ENCODE results near the gene GPR35. TPM values are rescaled to one million over a fixed set of nuclear protein-coding genes. Genes with fewer than 3 reads are reported as not detected.

The GPR35 gene
- polyA plus RNA-seq, 1 of the 3 experiments (the other 2 are of a cell fraction) = 1.2 TPM

DNA sequence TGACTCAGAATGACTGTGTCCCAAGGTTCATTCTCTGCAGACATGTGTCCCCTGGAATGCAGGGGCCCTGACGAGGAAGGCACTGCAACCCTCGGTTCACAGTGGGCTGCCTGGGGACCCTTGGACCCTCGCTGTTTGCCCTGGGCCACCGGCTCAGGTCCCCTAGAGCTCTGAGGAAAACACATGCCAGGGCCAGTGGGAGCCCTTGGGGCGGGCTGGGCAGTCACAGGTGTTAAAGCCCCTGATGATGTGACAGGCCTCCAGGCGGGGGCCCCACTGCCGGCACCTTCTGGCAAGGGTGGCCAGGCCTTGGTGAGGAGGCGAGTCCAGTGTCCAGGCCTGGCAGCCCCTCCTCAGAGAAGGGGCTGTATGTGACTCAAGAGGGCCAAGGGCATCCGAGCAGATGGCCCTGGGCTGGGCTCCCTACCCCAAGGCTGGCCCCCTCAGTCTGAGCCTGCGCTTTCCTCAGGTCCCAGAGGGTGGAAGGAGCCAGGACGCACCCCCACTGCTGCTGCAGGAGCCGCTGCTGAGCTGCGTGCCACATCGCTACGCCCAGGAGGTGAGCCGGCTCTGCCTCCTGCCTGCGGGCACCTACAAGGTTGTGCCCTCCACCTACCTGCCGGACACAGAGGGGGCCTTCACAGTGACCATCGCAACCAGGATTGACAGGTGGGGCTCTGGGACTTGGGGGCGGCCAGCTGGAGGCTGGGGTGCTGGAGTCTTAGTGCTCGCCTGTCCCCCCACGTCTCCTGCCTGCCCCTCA, 27.7 kb upstream of the GPR35 start (continued):
- TF ChIP-seq MEF2A (IDR thresholded peaks at IDR 0.05; ENCODE audit: borderline replicate concordance, low read depth) = no peak

DNA sequence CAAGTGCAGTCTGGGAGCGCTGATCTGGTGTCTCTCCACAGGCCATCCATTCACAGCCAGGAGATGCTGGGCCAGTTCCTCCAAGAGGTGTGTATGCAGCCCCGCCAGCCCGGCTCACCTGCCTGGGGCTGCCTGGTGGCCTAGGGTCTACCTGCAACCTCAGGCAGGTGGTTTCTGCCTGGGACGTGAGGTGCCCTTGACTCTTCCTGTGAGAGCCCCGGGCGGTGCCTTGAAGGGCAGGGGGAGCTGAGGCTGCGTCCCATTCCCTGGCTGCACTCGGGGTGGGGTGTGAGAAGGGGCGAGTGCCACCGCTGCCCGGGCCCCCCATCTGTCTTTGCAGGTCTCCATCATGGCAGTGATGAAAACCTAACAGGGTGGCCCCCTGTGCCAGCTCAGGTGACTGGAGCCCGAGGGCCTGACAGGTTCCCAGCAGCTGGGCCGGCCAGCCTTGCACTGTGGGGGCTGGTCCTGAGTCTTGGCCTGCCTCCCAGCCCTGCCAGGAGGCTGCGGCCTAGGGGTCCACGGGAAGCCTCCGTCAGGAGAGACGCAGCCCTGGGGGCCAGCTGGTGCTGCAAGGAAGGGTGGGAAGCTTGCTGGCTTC, 26.9 kb upstream of the GPR35 start:
- TF ChIP-seq RFX5 (IDR thresholded peaks at IDR 0.05; ENCODE audit: low read length) (no peak), FOSL2 (IDR thresholded peaks at IDR 0.05; ENCODE audit: borderline replicate concordance, low read depth) (no peak), MEF2A (IDR thresholded peaks at IDR 0.05; ENCODE audit: borderline replicate concordance, low read depth) (no peak), FOXM1 (IDR thresholded peaks at IDR 0.05; ENCODE audit: low read depth) (no peak), FOXJ3 (CRISPR knock-in tag; IDR thresholded peaks at IDR 0.05) (no peak), YY1 (IDR thresholded peaks at IDR 0.05; ENCODE audit: low read depth) (no peak), POLR2AphosphoS5 (IDR thresholded peaks at IDR 0.05; ENCODE audit: low read depth, low read length) (no peak), MXI1 (IDR thresholded peaks at IDR 0.05; ENCODE audit: low read depth, low read length) (no peak), NFIC (IDR thresholded peaks at IDR 0.05; ENCODE audit: borderline replicate concordance) (no peak), TAF1 (IDR thresholded peaks at IDR 0.05; ENCODE audit: borderline replicate concordance, low read depth, low read length) (no peak), EP300 (IDR thresholded peaks at IDR 0.05; ENCODE audit: borderline replicate concordance in 1 of 2, low read depth in 1 of 2, low read length in 1 of 2) (no peak), SIN3A (IDR thresholded peaks at IDR 0.05; ENCODE audit: borderline replicate concordance, low read depth, low read length) (no peak)
- TF ChIP-seq, protein P1, sequence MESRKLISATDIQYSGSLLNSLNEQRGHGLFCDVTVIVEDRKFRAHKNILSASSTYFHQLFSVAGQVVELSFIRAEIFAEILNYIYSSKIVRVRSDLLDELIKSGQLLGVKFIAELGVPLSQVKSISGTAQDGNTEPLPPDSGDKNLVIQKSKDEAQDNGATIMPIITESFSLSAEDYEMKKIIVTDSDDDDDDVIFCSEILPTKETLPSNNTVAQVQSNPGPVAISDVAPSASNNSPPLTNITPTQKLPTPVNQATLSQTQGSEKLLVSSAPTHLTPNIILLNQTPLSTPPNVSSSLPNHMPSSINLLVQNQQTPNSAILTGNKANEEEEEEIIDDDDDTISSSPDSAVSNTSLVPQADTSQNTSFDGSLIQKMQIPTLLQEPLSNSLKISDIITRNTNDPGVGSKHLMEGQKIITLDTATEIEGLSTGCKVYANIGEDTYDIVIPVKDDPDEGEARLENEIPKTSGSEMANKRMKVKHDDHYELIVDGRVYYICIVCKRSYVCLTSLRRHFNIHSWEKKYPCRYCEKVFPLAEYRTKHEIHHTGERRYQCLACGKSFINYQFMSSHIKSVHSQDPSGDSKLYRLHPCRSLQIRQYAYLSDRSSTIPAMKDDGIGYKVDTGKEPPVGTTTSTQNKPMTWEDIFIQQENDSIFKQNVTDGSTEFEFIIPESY (IDR thresholded peaks at IDR 0.05; ENCODE audit: borderline replicate concordance, low read depth) = no peak
- TF ChIP-seq, protein P2, sequence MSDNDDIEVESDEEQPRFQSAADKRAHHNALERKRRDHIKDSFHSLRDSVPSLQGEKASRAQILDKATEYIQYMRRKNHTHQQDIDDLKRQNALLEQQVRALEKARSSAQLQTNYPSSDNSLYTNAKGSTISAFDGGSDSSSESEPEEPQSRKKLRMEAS (IDR thresholded peaks at IDR 0.05; ENCODE audit: low read depth) = no peak
- TF ChIP-seq, protein P3, sequence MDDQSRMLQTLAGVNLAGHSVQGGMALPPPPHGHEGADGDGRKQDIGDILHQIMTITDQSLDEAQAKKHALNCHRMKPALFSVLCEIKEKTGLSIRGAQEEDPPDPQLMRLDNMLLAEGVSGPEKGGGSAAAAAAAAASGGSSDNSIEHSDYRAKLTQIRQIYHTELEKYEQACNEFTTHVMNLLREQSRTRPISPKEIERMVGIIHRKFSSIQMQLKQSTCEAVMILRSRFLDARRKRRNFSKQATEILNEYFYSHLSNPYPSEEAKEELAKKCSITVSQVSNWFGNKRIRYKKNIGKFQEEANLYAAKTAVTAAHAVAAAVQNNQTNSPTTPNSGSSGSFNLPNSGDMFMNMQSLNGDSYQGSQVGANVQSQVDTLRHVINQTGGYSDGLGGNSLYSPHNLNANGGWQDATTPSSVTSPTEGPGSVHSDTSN (IDR thresholded peaks at IDR 0.05) = no peak
- TF ChIP-seq, protein P4, sequence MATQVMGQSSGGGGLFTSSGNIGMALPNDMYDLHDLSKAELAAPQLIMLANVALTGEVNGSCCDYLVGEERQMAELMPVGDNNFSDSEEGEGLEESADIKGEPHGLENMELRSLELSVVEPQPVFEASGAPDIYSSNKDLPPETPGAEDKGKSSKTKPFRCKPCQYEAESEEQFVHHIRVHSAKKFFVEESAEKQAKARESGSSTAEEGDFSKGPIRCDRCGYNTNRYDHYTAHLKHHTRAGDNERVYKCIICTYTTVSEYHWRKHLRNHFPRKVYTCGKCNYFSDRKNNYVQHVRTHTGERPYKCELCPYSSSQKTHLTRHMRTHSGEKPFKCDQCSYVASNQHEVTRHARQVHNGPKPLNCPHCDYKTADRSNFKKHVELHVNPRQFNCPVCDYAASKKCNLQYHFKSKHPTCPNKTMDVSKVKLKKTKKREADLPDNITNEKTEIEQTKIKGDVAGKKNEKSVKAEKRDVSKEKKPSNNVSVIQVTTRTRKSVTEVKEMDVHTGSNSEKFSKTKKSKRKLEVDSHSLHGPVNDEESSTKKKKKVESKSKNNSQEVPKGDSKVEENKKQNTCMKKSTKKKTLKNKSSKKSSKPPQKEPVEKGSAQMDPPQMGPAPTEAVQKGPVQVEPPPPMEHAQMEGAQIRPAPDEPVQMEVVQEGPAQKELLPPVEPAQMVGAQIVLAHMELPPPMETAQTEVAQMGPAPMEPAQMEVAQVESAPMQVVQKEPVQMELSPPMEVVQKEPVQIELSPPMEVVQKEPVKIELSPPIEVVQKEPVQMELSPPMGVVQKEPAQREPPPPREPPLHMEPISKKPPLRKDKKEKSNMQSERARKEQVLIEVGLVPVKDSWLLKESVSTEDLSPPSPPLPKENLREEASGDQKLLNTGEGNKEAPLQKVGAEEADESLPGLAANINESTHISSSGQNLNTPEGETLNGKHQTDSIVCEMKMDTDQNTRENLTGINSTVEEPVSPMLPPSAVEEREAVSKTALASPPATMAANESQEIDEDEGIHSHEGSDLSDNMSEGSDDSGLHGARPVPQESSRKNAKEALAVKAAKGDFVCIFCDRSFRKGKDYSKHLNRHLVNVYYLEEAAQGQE (IDR thresholded peaks at IDR 0.05; ENCODE audit: low read depth, low read length) = no peak
- TF ChIP-seq, protein P5, sequence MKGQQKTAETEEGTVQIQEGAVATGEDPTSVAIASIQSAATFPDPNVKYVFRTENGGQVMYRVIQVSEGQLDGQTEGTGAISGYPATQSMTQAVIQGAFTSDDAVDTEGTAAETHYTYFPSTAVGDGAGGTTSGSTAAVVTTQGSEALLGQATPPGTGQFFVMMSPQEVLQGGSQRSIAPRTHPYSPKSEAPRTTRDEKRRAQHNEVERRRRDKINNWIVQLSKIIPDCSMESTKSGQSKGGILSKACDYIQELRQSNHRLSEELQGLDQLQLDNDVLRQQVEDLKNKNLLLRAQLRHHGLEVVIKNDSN (IDR thresholded peaks at IDR 0.05; ENCODE audit: borderline replicate concordance, low read depth) = no peak
- TF ChIP-seq, protein P6, sequence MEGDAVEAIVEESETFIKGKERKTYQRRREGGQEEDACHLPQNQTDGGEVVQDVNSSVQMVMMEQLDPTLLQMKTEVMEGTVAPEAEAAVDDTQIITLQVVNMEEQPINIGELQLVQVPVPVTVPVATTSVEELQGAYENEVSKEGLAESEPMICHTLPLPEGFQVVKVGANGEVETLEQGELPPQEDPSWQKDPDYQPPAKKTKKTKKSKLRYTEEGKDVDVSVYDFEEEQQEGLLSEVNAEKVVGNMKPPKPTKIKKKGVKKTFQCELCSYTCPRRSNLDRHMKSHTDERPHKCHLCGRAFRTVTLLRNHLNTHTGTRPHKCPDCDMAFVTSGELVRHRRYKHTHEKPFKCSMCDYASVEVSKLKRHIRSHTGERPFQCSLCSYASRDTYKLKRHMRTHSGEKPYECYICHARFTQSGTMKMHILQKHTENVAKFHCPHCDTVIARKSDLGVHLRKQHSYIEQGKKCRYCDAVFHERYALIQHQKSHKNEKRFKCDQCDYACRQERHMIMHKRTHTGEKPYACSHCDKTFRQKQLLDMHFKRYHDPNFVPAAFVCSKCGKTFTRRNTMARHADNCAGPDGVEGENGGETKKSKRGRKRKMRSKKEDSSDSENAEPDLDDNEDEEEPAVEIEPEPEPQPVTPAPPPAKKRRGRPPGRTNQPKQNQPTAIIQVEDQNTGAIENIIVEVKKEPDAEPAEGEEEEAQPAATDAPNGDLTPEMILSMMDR (IDR thresholded peaks at IDR 0.05) = no peak
- Histone ChIP-seq H3K36me3 (replicated peaks in 1 of 2; ENCODE audit: control insufficient read depth in 1 of 2, insufficient read depth in 2 of 2, low read length in 1 of 2) (peaks cover 0 to 26% of the 10 kb centered on the region in 2 experiments), H3K27me3 (ENCODE audit: insufficient read depth) (no peaks in the 10 kb centered on the region), H4K20me1 (ENCODE audit: insufficient read depth) (0 out of 2 replicates have a peak, but pooled peaks cover 2% of the 10 kb centered on the region), H3K79me2 (ENCODE audit: insufficient read depth) (peaks cover 3% of the 10 kb centered on the region; the same call in 1 of the 2 replicates), H3K27ac (ENCODE audit: low read depth in 2 of 2, low read length in 1 of 2) (no peak overlapping the region), H3K4me2 (no peak overlapping the region), H3K4me1 (ENCODE audit: control insufficient read depth in 1 of 2, insufficient read depth in 2 of 2, low read depth in 1 of 2, low read length in 1 of 2) (peaks cover 0 to 3% of the 10 kb centered on the region in 2 experiments; a peak in 1 of 4 replicates), H3K9me2 (no peaks in the 10 kb centered on the region), H2AFZ (ENCODE audit: low read depth) (no peak overlapping the region), H3K9ac (no peak overlapping the region), H3K9me3 (no peaks in the 10 kb centered on the region), H3F3A (replicated peaks; ENCODE audit: insufficient read depth) (no peaks in the 10 kb centered on the region), H3K4me3 (ENCODE audit: low read depth in 2 of 2, low read length in 1 of 2) (no peak overlapping the region)
- ChIA-PET CTCF (no interaction called here), POLR2A (interaction anchor here (1.9 kb wide), 1 partner anchor 12 kb away, joined by 5 read pairs; the partner anchor contains the start of gene CAPN10)
- no peak for DNase-seq
- no CpG with 5 or more reads among the region's 17 CpGs for WGBS (ENCODE audit: low lambda C conversion rate)

Measured in SK-N-SH (cell line).